ENCODE measurements around the gene BTBD16.

DNA sequence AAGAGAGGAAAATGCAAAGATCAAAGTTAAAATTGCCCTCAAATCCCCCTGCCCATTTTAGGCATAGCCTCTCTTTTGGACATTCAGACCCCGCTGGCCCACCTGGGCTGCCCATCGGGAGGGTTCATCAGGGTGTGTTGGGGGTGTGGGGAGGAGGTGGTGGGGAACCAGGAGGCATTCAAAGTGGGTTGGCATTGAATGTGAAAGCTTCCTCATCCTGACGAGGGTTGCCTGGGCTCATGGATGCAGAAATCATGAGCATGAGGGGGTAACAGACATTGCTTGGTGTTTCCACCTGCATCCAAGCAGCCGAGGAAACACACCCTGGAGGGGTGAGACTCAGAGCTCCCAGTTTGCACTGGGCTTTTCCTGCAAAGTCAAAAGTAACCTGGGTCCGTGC is 20.6 kb downstream of the BTBD16 start:
- TF ChIP-seq, protein P1, sequence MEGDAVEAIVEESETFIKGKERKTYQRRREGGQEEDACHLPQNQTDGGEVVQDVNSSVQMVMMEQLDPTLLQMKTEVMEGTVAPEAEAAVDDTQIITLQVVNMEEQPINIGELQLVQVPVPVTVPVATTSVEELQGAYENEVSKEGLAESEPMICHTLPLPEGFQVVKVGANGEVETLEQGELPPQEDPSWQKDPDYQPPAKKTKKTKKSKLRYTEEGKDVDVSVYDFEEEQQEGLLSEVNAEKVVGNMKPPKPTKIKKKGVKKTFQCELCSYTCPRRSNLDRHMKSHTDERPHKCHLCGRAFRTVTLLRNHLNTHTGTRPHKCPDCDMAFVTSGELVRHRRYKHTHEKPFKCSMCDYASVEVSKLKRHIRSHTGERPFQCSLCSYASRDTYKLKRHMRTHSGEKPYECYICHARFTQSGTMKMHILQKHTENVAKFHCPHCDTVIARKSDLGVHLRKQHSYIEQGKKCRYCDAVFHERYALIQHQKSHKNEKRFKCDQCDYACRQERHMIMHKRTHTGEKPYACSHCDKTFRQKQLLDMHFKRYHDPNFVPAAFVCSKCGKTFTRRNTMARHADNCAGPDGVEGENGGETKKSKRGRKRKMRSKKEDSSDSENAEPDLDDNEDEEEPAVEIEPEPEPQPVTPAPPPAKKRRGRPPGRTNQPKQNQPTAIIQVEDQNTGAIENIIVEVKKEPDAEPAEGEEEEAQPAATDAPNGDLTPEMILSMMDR (conservative IDR thresholded peaks at IDR 0.05; ENCODE audit: low read length) = no peak
- no peak for TF ChIP-seq EZH2phosphoT487 (IDR thresholded peaks at IDR 0.05; ENCODE audit: borderline replicate concordance, low read depth, low read length)
